Measurements from ENCODE around the gene DBNDD1.

DNA sequence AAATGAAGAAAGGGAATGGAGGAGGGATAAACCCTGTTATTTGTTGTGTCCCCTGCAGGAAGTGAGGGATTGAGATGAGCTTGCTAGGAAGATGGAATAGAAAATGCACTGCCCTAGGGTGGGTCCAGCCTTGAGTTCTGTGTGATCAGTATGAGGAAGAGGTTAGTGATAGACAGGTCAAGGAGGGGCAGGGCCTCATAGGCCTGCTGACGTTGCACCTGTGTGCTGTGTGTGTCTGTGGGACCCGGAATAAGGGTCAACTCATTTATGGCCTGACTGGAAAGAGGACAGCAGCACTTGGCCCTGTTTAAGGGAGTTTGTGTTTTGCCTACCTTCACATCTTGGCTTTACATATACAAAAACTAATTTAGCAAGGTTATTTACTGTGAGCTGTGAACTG, 44.4 kb downstream of the DBNDD1 start:
- TF ChIP-seq EZH2 (IDR thresholded peaks at IDR 0.05; ENCODE audit: insufficient read depth, low read length): no peak
- TF ChIP-seq, protein P1, sequence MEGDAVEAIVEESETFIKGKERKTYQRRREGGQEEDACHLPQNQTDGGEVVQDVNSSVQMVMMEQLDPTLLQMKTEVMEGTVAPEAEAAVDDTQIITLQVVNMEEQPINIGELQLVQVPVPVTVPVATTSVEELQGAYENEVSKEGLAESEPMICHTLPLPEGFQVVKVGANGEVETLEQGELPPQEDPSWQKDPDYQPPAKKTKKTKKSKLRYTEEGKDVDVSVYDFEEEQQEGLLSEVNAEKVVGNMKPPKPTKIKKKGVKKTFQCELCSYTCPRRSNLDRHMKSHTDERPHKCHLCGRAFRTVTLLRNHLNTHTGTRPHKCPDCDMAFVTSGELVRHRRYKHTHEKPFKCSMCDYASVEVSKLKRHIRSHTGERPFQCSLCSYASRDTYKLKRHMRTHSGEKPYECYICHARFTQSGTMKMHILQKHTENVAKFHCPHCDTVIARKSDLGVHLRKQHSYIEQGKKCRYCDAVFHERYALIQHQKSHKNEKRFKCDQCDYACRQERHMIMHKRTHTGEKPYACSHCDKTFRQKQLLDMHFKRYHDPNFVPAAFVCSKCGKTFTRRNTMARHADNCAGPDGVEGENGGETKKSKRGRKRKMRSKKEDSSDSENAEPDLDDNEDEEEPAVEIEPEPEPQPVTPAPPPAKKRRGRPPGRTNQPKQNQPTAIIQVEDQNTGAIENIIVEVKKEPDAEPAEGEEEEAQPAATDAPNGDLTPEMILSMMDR (IDR thresholded peaks at IDR 0.05; ENCODE audit: insufficient read depth, low read depth, low read length): no peak
